Prostate gland (tissue), 2 donors: ENCODE results near the gene PUM2.

ENCODE experiments used
- POLR2A ChIP-seq: fragments of 450-650 bp; IDR thresholded peaks from one replicate; pipeline ENCODE4 v1.6.1; 2016; ENCODE audit warnings: antibody characterized with exemption, mild to moderate bottlenecking
- POLR2AphosphoS5 ChIP-seq: sonication (generic); formaldehyde crosslinking; IDR thresholded peaks from one replicate; pipeline ENCODE4 v1.6.1; 2017; ENCODE audit warnings: antibody characterized with exemption
- TF ChIP-seq, protein P1 (sequence below), 4 experiments: fragments of 200-600 bp in 2 of 4; fragments of 450-650 bp in 2 of 4; sonication (generic) in 2 of 4; IDR thresholded peaks; 1 replicate in 3 of 4; 2 replicates in 1 of 4; pipeline ENCODE4 v1.5.1; 2016 to 2019; ENCODE audit warnings: antibody characterized with exemption in 4 of 4, mild to moderate bottlenecking in 2 of 4, moderate library complexity in 2 of 4

DNA sequence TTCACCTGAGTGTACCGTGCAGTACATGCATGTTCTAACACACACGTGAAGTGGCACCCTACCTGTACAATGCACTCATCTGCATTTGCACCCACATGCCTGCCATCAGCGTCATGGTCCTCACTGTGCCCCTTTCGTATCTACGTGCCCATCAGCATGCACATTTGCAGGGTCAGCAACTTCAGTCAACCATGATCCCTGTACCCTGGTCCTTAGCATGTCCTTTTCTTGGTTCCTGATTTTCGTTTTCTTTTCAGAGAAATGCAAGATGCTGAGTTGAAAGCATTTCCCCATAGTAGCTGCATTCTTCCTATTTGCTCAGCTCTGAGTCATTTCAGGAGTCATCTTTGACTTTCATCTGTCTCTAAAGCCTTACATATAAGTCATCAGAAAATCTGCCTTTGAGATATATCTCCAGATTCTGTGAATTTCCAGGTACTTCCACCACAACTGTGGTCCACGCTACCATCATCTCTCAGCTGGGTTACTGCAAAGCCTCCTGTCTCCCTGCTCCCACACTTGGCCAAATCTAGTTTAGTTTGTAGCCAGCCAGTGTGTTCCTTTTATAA is 14.7 kb upstream of the PUM2 start:
- TF ChIP-seq, protein P1, sequence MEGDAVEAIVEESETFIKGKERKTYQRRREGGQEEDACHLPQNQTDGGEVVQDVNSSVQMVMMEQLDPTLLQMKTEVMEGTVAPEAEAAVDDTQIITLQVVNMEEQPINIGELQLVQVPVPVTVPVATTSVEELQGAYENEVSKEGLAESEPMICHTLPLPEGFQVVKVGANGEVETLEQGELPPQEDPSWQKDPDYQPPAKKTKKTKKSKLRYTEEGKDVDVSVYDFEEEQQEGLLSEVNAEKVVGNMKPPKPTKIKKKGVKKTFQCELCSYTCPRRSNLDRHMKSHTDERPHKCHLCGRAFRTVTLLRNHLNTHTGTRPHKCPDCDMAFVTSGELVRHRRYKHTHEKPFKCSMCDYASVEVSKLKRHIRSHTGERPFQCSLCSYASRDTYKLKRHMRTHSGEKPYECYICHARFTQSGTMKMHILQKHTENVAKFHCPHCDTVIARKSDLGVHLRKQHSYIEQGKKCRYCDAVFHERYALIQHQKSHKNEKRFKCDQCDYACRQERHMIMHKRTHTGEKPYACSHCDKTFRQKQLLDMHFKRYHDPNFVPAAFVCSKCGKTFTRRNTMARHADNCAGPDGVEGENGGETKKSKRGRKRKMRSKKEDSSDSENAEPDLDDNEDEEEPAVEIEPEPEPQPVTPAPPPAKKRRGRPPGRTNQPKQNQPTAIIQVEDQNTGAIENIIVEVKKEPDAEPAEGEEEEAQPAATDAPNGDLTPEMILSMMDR (IDR thresholded peaks at IDR 0.05) = no peak
- TF ChIP-seq POLR2A = no peak
- TF ChIP-seq POLR2AphosphoS5 = no peak
